ENCODE results near the gene CYP2R1.

GRCh38 chr11:14898355-14898754 lies 6.3 kb upstream of the CYP2R1 start:
- TF ChIP-seq MAX (IDR thresholded peaks at IDR 0.05) (no peak), CREB1 (IDR thresholded peaks at IDR 0.05; ENCODE audit: low read depth) (no peak), NFIC (IDR thresholded peaks at IDR 0.05) (no peak), EGR1 (IDR thresholded peaks at IDR 0.05) (no peak), TCF12 (IDR thresholded peaks at IDR 0.05; ENCODE audit: low read depth) (no peak), EP300 (IDR thresholded peaks at IDR 0.05; ENCODE audit: borderline replicate concordance) (no peak), RAD21 (IDR thresholded peaks at IDR 0.05; ENCODE audit: low read depth) (no peak)
- TF ChIP-seq, protein P1, sequence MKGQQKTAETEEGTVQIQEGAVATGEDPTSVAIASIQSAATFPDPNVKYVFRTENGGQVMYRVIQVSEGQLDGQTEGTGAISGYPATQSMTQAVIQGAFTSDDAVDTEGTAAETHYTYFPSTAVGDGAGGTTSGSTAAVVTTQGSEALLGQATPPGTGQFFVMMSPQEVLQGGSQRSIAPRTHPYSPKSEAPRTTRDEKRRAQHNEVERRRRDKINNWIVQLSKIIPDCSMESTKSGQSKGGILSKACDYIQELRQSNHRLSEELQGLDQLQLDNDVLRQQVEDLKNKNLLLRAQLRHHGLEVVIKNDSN (IDR thresholded peaks at IDR 0.05), result no peak

All from Ishikawa (cell line).